Activated naive CD4-positive, alpha-beta T cell treated with anti-CD3 and anti-CD28 coated beads, Interleukin-2, amount 50 U/mL, for 24 hours (primary cell): ENCODE results near the gene ANO10.

Experiments used
- H3K27ac Mint-ChIP-seq: one replicate; pipeline ENCODE4 v1.8.0; 2021; ENCODE audit warnings: mild to moderate bottlenecking, mixed read lengths
- H3K27me3 Mint-ChIP-seq: one replicate; pipeline ENCODE4 v1.8.0; 2021; ENCODE audit warnings: mixed read lengths
- H3K36me3 Mint-ChIP-seq: one replicate; pipeline ENCODE4 v1.8.0; 2021; ENCODE audit warnings: mixed read lengths
- H3K4me1 Mint-ChIP-seq: one replicate; pipeline ENCODE4 v1.8.0; 2021; ENCODE audit warnings: mixed read lengths
- H3K4me3 Mint-ChIP-seq: one replicate; pipeline ENCODE4 v1.8.0; 2021; ENCODE audit warnings: mild to moderate bottlenecking, mixed read lengths
- H3K9me3 Mint-ChIP-seq: one replicate; pipeline ENCODE4 v1.8.0; 2021; ENCODE audit warnings: mixed read lengths

ANO10 gene

DNA sequence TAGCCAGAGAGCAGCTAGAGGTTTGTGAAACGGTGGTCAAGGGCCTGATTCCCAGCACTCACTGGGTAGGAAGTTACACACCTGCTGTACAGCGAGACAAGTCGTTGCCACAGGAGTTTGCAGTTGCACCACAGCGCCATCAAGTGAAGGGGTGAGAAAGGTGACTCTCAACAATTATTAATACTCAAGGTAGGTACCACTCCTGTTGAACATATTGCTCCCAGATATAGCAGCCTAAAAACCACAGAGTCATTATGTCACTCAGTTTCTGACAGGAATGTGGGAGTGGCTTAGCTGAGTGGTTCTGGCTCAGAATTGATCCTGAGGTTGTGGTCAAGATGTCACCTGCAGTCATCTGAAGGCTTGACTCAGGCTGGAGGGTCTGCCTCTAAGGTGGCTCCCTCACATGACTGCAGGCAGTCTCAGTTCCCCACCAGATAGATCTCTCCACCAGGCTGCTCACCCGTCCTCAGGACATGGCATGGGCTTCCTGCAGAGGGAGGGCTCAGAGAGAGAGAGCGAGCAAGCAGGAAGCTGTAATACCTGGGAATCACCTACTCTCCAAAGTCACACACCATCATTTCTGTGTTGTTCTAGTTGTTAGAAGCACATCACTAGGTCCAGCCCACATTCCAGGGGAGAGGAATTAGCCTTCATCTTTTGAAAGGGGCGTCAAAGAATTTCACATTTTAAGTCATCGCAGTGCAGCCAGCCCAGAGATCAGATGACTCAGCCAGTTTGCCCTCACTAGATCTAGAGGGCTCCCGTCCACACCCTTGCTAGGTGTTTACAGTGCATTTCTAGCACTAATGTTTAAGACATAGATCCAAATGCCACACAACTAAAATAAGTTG is 17.0 kb upstream of the ANO10 start:
- no peak overlapping the region for H3K27ac Mint-ChIP-seq
- no peaks in the 10 kb centered on the region for H3K36me3 Mint-ChIP-seq
- H3K9me3 Mint-ChIP-seq, result no peaks in the 10 kb centered on the region
- peaks cover 2% of the 10 kb centered on the region for H3K27me3 Mint-ChIP-seq
- peaks cover 8% of the 10 kb centered on the region for H3K4me1 Mint-ChIP-seq
- no peak overlapping the region for H3K4me3 Mint-ChIP-seq

DNA sequence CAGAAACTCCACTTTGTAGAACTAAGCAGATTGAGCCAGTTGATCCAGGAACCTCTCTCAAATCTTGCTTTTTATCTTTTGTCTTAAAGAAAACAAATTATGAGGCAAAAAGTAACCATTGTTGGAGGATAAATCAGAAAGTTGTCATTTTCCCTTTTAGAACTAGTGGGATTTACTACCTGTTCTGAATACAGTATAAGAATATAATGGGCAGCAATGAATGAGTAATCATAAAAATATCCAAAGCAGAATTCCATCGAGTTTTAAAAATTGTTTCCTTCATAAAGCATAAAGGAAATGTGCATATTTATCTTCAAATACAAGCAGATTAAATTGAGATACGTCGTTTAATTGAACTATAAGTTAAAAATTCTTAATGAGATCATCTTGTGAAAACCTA is 15.9 kb upstream of the ANO10 start:
- Mint-ChIP-seq H3K4me1 (peaks cover 8% of the 10 kb centered on the region), H3K27ac (no peak overlapping the region), H3K4me3 (no peak overlapping the region), H3K9me3 (no peaks in the 10 kb centered on the region), H3K27me3 (peaks cover 2% of the 10 kb centered on the region), H3K36me3 (no peaks in the 10 kb centered on the region)

DNA sequence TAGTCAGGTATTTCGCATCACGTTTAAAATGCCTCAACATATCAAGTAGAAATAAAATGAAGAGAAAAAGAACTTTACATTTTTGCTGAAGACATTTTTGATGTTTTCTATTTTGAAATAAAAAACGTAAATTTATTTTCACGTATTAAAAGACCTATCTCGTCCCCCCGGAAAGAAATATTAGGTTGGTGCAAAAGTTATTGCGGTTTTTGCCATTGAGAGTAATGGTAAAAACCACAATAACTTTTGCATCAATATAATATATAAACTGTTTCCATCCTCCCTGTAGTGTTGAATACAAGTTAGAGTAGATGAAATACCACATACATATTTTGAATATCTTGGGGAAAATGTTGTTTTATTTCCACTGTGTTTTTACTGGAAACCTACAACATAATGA is 11.2 kb upstream of the ANO10 start:
- peaks cover 16% of the 10 kb centered on the region for H3K4me1 Mint-ChIP-seq
- H3K9me3 Mint-ChIP-seq, result no peaks in the 10 kb centered on the region
- H3K4me3 Mint-ChIP-seq, result no peak overlapping the region
- no peaks in the 10 kb centered on the region for H3K27me3 Mint-ChIP-seq
- H3K27ac Mint-ChIP-seq, result no peak overlapping the region
- peaks cover 2% of the 10 kb centered on the region for H3K36me3 Mint-ChIP-seq

DNA sequence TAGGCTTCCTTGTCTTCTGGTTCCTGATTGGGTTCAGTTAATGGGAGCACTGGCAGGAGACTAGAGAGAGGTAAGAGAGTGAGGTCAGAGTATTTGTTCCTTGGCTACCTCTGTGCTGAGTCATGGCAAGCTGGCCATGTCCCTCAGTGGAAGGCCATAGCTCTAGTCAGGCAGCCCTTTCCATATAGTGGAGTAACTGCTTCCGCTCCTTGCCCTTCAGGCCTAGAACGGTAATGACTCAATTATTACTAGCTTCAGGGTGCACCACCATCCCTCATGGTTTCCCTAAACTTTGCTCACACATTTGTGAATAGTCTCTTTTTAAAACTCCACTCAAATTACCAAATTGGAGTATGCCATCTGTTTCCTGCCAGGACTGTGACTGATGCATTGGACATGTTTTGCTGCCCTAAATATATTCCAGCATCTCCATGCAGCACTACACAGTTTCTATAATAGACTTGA is 10.5 kb upstream of the ANO10 start:
- Mint-ChIP-seq H3K27ac (no peak overlapping the region), H3K4me1 (peaks cover 16% of the 10 kb centered on the region), H3K36me3 (peaks cover 2% of the 10 kb centered on the region), H3K9me3 (no peaks in the 10 kb centered on the region), H3K4me3 (no peak overlapping the region), H3K27me3 (no peaks in the 10 kb centered on the region)

DNA sequence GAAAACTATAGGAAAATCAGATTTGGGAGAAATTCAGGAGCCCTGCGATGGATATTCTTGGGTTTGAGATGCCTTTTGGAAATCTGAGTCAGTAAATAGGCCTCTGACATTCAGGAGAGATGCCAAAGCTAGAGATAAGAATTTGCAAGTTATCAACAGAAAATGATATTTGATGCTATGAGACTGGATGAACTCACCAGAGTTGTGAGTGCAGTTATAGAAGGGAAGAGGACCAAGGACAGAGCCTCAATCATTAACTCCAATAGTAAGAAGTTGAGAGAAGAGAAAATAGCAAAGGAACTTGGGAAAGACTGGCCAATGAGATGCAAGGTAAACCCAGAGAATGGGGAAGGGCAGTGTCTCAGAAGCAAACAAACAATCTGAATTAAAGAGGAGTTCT is 7.9 kb upstream of the ANO10 start:
- H3K4me1 Mint-ChIP-seq, result peaks cover 22% of the 10 kb centered on the region
- H3K27me3 Mint-ChIP-seq, result no peaks in the 10 kb centered on the region
- no peaks in the 10 kb centered on the region for H3K9me3 Mint-ChIP-seq
- H3K27ac Mint-ChIP-seq, result peak overlapping the region; percentile 97
- peaks cover 2% of the 10 kb centered on the region for H3K36me3 Mint-ChIP-seq
- no peak overlapping the region for H3K4me3 Mint-ChIP-seq

DNA sequence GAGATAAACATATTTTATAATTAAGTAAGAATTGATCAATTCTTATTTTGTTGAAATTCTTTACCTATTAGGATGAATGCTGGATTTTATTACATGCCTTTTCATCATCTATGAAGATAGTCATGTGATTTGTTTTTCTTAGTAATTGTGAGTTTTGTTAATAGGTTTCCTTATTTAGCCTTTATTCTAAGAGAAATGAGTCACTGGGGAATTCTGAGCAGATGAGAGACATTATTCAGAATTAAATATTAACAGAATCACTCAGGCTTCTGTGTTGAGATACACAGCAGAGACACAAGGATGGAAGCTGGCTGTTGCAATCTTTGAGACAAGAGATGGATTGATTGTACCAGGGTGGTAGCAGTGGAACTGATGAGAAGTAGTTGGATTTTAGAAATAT is 7.4 kb upstream of the ANO10 start:
- peak overlapping the region; percentile 58 for H3K4me3 Mint-ChIP-seq
- H3K27me3 Mint-ChIP-seq, result no peaks in the 10 kb centered on the region
- H3K36me3 Mint-ChIP-seq, result peaks cover 2% of the 10 kb centered on the region
- peaks cover 22% of the 10 kb centered on the region for H3K4me1 Mint-ChIP-seq
- peak overlapping the region; percentile 97 for H3K27ac Mint-ChIP-seq
- no peaks in the 10 kb centered on the region for H3K9me3 Mint-ChIP-seq

DNA sequence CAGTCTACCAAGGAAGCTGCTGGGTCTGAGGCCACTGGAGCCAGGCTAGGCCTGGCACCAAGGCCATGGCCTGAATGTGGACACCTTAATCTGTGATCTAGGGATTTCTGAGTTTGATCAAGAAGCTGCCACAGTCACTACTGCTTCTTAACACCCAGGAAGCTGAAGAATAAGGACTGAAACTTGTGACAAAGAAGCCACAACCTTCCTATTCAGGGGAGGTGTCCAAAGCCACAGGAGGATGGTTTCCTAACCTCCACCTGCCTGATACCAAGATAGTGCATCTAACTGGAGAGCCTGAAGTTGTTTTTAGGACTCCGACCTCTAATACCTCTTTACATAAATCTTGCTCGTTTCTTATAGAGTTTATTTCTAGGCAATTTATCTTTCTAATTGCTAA is 5.5 kb upstream of the ANO10 start:
- H3K27ac Mint-ChIP-seq, result no peak overlapping the region
- H3K36me3 Mint-ChIP-seq, result peaks cover 2% of the 10 kb centered on the region
- H3K9me3 Mint-ChIP-seq, result no peaks in the 10 kb centered on the region
- H3K27me3 Mint-ChIP-seq, result no peaks in the 10 kb centered on the region
- no peak overlapping the region for H3K4me3 Mint-ChIP-seq
- H3K4me1 Mint-ChIP-seq, result peaks cover 30% of the 10 kb centered on the region

DNA sequence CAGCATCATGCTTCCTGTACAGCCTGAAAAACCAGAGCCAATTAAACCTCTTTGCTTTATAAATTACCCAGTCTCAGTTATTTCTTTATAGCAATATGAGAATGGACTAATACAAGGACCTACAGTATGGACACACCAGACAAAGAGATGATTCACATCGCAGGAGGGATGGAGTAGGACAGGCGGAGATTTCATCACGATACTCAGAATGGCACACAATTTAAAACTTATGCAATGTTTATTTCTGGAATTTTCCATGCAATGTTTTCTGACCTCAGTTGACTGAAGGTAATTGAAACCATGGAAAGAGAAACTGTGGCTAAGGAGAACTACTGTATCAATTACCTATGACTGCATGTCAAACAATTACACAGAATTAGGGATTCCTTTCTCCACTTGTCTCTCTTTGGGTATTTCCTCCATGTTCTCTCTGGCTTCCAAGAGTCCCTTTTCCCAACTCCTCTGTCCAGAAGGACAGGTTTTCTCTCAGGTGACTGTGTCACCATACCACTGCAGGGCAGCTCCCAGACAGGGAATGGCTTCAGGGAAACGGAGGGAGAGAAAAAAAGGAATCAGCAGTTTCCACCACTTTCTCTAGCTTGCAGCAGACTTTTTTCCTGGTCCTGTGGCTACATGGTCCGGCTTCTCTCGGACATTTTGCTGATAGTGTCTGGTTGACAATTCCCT is 3.0 kb upstream of the ANO10 start:
- Mint-ChIP-seq H3K9me3 (no peaks in the 10 kb centered on the region), H3K27ac (no peak overlapping the region), H3K4me3 (no peak overlapping the region), H3K27me3 (no peaks in the 10 kb centered on the region), H3K36me3 (peaks cover 2% of the 10 kb centered on the region), H3K4me1 (peaks cover 30% of the 10 kb centered on the region)

DNA sequence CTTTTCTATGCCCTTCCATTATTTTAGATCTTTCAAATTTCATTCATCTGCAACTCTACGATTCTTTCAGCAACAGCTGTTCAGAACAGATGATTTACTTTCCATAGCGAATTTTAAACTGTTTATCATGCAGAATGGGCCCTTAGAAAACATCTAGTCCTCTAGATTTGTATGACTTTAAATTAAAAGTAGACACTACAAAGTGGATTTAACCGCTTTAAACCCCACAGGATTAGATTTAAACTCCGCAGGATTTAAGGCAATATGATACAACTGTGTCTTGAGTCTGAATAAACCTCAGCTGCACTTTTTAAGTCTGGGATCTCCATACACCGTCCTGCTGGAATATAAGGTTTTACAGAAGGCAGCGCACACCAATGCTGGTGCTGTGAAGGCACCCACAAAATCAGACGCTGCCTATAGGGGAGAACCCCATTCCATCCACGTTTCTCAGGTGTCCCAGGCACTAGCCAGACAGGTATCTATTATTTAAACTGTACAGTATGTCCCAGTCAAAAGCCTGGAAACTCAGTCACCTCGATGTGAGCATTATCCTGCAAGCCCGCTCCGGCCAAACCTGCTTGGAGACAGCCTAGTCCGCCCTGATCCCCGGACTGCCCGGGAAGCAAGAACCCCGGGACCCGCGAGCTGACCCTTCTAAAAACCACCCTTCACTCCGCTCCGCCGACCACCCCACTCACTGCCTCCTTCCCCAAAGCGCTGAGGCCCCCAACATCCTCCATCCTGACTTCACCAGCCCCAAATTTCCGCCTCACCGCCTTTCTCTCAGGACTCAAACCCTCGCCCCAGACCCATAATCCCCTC is 768 bp downstream of the ANO10 start:
- H3K4me3 Mint-ChIP-seq, result peak overlapping the region; percentile 94
- H3K9me3 Mint-ChIP-seq, result no peaks in the 10 kb centered on the region
- no peaks in the 10 kb centered on the region for H3K27me3 Mint-ChIP-seq
- H3K27ac Mint-ChIP-seq, result peak overlapping the region; percentile 70
- H3K36me3 Mint-ChIP-seq, result no peaks in the 10 kb centered on the region
- peaks cover 18% of the 10 kb centered on the region for H3K4me1 Mint-ChIP-seq

DNA sequence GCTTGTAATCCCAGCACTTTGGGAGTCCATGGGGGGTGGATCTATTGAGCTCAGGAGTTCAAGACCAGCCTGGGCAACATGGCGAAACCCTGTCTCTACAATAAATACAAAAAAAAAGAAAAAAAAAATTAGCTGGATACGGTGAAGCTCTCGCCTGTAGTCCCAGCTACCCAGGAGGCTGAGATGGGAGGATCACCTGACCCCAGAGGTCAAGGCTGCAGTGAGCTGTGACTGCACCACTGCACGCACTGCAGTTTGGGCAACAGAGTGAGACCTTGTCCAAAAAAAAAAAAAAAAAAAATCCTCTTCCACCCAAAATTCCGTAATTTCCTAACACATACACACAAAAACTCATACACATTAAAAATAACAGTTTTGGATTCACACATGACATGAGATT is 2.2 kb downstream of the ANO10 start:
- H3K36me3 Mint-ChIP-seq, result no peaks in the 10 kb centered on the region
- no peak overlapping the region for H3K27ac Mint-ChIP-seq
- H3K9me3 Mint-ChIP-seq, result no peaks in the 10 kb centered on the region
- no peak overlapping the region for H3K4me3 Mint-ChIP-seq
- H3K4me1 Mint-ChIP-seq, result peaks cover 18% of the 10 kb centered on the region
- H3K27me3 Mint-ChIP-seq, result no peaks in the 10 kb centered on the region

DNA sequence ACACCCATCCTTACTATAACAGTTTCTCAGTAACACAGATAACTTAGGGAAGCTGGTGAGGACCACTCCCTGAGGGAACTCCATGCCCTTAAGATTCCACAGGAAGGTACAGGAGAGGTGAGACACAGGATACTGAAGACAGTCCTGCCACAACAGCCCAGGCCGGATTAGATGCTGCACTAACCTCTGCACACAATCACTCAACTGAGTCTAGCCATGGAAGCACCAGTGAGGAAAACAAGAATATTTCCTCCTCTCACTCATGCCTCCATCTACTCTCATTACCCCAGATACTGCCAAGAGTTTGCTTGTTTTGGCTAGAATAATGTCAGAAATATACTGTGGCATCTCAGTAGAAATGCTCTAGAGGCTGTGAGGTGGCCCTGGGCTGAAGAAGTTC is 3.7 kb downstream of the ANO10 start:
- Mint-ChIP-seq H3K4me1 (peaks cover 18% of the 10 kb centered on the region), H3K9me3 (no peaks in the 10 kb centered on the region), H3K4me3 (no peak overlapping the region), H3K27me3 (no peaks in the 10 kb centered on the region), H3K27ac (no peak overlapping the region), H3K36me3 (no peaks in the 10 kb centered on the region)

DNA sequence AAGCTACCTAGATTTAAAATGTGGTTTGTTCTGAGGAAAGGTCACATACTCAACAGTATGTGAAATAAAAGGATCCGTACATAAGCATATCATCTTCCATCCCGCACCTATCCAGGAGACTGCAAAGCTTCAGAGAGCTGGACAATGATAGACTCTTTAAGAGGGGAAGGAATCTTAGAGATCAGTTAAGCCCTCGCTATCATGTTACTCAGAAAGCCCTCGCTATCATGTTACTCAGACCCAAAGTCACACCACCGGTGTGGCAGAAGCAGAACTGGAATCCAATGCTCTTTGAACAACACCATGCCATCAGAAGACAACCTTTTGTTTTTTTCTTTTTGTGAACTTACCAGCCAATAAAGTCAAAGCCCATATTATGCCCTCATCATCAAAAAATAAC is 5.8 kb downstream of the ANO10 start:
- no peaks in the 10 kb centered on the region for H3K27me3 Mint-ChIP-seq
- no peak overlapping the region for H3K27ac Mint-ChIP-seq
- no peaks in the 10 kb centered on the region for H3K36me3 Mint-ChIP-seq

DNA sequence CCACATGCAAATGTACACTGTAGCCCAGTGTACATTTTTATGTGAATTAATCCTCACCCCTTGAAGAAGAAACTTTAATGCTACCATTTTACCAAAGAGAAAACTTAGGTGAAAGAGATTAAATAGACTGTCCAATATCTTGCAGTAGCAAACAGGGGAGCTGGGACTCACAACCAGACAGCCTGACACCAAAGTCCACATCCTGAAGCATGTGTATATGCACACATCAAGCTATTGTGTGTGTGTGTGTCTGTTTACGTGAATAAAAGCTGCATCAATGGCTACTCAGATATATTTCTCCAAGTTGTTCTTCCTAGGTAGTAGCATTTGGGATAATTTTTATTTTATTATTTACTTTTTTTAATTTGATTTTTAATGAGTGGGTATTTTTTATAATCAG is 6.7 kb downstream of the ANO10 start:
- Mint-ChIP-seq H3K4me3 (no peak overlapping the region), H3K27me3 (no peaks in the 10 kb centered on the region), H3K36me3 (no peaks in the 10 kb centered on the region), H3K27ac (no peak overlapping the region), H3K4me1 (no peaks in the 10 kb centered on the region), H3K9me3 (no peaks in the 10 kb centered on the region)

More for the DNA sequence above, 5.8 kb downstream of the ANO10 start:
- H3K4me3 Mint-ChIP-seq, result no peak overlapping the region
- H3K4me1 Mint-ChIP-seq, result peaks cover 4% of the 10 kb centered on the region
- no peaks in the 10 kb centered on the region for H3K9me3 Mint-ChIP-seq

DNA sequence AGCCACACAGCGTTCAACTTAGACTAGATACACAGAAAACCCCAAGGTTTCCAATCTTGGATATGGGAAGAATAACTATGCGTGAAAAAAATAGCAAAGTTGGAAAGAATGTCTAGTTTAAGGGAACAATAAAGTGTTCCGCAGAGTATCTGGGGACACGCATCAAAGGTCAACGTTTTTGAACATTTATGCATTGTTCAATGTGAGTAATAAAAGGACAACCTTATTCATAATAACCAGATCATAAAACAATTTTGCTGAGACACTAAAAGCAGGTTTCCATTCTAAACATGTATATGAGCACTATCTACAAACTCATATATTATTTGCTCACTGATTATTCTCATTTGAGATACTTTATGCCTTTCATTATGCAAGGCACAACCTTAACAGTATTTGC is 7.8 kb downstream of the ANO10 start:
- Mint-ChIP-seq H3K27ac (no peak overlapping the region), H3K36me3 (no peaks in the 10 kb centered on the region), H3K9me3 (no peaks in the 10 kb centered on the region), H3K4me3 (no peak overlapping the region), H3K4me1 (no peaks in the 10 kb centered on the region), H3K27me3 (no peaks in the 10 kb centered on the region)

DNA sequence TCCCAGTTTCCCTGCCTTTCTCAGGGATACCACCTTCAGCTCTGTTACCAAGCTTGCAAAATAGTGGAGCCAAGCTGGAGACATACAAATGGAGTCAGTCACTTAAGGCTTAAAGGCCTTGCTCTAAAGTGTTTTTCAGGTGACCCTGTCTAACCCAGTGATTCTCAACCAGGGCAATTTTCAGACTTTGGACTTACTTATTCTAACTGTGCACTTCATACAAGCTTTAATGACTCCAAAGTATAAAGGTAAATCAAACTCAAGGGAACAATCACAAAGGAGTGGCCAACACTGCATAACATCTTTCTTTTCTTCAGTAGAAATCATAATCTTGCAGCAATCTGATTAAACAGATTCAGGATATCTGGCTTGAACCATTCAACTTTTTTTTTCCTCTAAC is 9.4 kb downstream of the ANO10 start:
- no peak overlapping the region for H3K27ac Mint-ChIP-seq
- H3K9me3 Mint-ChIP-seq, result no peaks in the 10 kb centered on the region
- no peaks in the 10 kb centered on the region for H3K36me3 Mint-ChIP-seq
- no peak overlapping the region for H3K4me3 Mint-ChIP-seq
- H3K4me1 Mint-ChIP-seq, result no peaks in the 10 kb centered on the region
- H3K27me3 Mint-ChIP-seq, result no peaks in the 10 kb centered on the region

DNA sequence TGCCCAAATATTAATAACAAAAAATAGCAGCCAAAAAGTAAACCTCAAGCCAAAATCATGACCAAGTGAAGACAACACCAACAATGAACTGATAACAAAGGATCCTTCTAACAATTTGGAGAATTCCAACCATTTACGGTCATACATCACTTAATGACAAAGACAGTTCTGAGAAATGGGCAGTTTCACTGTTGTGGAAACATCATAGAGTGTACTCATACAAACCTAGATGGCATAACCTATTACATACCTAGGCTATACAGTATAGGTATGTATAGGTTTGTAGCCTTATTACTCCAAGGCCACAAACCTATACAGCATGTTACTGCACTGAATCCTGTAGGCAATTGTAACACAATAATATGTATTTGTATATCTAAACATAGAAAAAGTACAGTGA is 12.4 kb downstream of the ANO10 start:
- Mint-ChIP-seq H3K4me1 (no peaks in the 10 kb centered on the region), H3K36me3 (peaks cover 4% of the 10 kb centered on the region), H3K9me3 (no peaks in the 10 kb centered on the region), H3K4me3 (no peak overlapping the region), H3K27ac (no peak overlapping the region), H3K27me3 (no peaks in the 10 kb centered on the region)
